Urinary bladder (tissue), 4 donors: ENCODE measurements around the gene CD164L2. TPM values are rescaled to one million over a fixed set of nuclear protein-coding genes. Genes with fewer than 3 reads are reported as not detected.
A peak's percentile ranks its signal among the peaks of the same experiment; 100 is the strongest.
"Not testable (repeated sequence)": the region's sequence is repeated elsewhere in the genome, so short reads cannot be mapped to it uniquely, and the experiment has no call there.

Source experiments
- DNase-seq: peaks from one replicate; pipeline ENCODE4 v3.0.0-alpha.2; 2015; ENCODE audit errors: extremely low spot score
- H3K27ac ChIP-seq: one replicate; pipeline ENCODE4 v1.5.1; 2013; ENCODE audit warnings: low read depth, mild to moderate bottlenecking, moderate library complexity
- H3K36me3 ChIP-seq: one replicate; pipeline ENCODE4 v1.6.1; 2013; ENCODE audit warnings: mild to moderate bottlenecking, moderate library complexity; ENCODE audit not compliant: insufficient read depth
- H3K4me1 ChIP-seq: one replicate; pipeline ENCODE4 v1.6.1; 2013; ENCODE audit warnings: mild to moderate bottlenecking, moderate library complexity; ENCODE audit not compliant: insufficient read depth
- H3K4me3 ChIP-seq: one replicate; pipeline ENCODE4 v1.5.1; 2013; ENCODE audit warnings: low read depth, low read length
- WGBS: extraction: QIAGEN DNeasy Blood & Tissue Kit; methylation state at CpG from one replicate; pipeline ENCODE4 v1.1.7; 2013; 5-methylcytosine and 5-hydroxymethylcytosine counted together
- polyA plus RNA-seq: library from polyadenylated mRNA; stranded (reverse); fragments of 200-250 nt; gene quantifications from one replicate; pipeline ENCODE4 v1.2.3, GENCODE V29; 2013
- total RNA-seq: library from RNA; depleted of rRNA; stranded (reverse); fragments of >200 nt; gene quantifications from one replicate; pipeline ENCODE4 v1.2.3, GENCODE V29; 2014
- donor health status: healthy with polysubstance abuse.
- donor health status: healthy.

The CD164L2 gene
- total RNA-seq (not detected), polyA plus RNA-seq (0.06 TPM)

DNA sequence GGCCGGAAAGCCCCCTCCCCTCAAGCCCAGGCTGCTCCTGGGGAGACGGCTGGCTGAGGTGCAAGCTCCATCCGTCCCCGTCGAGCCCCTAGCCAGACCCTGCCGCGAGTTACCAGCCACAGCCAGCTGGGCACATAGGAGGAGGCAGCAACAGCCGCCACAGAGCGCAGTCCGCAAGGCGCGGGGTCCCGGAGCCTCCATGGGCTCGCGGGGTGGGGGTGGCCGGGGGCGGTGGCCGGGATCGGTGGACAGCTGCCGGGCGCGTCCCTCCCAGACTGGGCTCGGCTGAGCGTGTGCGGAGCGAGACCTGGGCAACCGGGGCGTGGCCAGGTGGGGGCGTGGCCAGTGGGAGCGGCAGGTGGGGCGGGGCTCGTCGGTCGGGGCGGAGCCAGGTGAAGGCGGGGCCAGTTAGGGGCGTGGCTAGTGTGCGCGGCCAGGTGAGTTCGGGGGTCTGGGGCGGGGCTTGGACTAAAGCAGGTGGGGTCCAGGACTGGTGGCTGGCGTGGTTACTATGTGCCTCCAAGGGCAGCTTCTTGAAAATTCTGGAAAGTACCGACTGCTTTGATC, at the start of gene CD164L2:
Gene CD164L2, minus strand, starts transcription at position 295 of the 567 bp plus-strand sequence. Its CDS starts 94 bp downstream, at position 201.
- no peak within 1 kb of the TSS for H3K4me3 ChIP-seq
- no peak within 1 kb of the TSS for H3K27ac ChIP-seq
- no peak for DNase-seq
- H3K36me3 ChIP-seq, result no peaks in the 10 kb centered on the region
- no peaks in the 10 kb centered on the region for H3K4me1 ChIP-seq
- 15% methylated on average over 43 of the region's 43 CpGs for WGBS

DNA sequence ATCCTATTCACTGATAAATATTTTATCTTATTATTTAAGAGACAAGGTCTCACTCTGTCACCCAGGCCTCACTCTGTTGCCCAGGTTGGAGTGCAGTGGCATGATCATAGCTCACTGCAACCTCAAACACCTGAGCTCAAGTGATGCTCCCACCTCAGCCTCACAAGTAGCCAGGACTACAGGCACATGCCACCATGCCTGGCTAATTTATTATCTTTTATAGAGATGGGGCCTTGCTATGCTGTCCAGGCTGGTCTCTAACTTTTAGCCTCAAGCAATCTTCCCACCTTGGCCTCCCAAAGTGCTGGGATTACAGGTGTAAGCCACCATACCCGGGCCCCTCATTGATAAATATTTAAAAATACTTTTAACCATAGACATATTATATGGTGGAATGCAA, 49.6 kb upstream of the CD164L2 start:
- H3K4me3 ChIP-seq, H3K4me1 ChIP-seq, H3K27ac ChIP-seq, DNase-seq, H3K36me3 ChIP-seq: not testable (repeated sequence)
- 54% methylated on average over 1 of the region's 1 CpG for WGBS

DNA sequence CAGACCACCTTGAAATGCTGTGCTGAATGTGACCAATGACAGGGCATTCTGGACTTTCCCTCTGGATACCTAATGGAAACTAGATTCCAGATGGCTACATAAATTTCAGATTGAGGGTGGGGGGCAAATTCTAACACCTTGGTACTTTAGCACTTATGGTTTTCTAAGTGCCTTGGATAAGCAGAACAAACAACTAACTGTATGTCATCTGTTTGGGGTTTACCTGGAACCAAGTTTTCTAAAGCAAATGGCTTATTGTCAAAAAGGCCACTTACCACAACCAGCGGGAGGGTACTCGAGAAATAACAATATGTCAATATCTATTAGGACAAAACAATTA, 48.4 kb upstream of the CD164L2 start:
- Histone ChIP-seq H3K36me3 (no peaks in the 10 kb centered on the region), H3K27ac (no peak overlapping the region), H3K4me3 (no peak overlapping the region), H3K4me1 (no peaks in the 10 kb centered on the region)
- DNase-seq, result no peak
- WGBS, result 95% methylated on average over 2 of the region's 2 CpGs

DNA sequence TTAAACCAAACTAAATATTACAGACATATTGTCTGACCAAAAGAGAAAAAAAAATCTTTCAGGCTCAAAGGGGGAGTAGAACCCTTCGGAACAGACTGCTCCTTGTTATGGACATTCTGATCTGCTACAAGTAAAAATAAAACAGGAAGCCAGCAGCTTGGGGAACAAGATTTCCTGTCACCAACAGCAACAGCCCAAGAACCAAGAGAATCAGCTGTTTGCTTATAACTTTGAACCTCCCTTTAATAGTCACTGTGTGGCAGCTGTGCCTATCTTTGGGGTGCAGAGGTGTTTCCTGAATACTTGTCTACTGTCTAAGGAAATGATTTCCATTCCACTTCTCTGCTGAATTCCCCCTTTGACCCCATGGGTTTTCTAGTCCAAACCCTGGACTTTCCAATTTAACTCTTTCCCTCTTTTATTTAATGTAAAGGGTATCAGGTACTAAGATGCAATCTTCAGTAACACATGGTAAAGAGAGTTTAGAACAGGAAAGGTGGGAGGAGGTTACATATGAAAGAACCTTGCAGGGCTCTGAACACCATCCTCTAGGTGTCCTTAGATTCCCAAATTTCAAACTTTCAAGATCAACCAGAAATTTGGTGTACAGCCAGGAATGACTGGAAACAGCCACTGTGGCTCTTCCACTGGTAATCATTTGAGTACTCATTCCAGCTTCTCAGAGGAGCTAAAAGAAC, 47.9 kb upstream of the CD164L2 start:
- no peak for DNase-seq
- Histone ChIP-seq H3K4me1 (no peaks in the 10 kb centered on the region), H3K36me3 (no peaks in the 10 kb centered on the region), H3K27ac (peak overlapping the region; percentile 66), H3K4me3 (no peak overlapping the region)
- WGBS, result 13% methylated on average over 1 of the region's 1 CpG

DNA sequence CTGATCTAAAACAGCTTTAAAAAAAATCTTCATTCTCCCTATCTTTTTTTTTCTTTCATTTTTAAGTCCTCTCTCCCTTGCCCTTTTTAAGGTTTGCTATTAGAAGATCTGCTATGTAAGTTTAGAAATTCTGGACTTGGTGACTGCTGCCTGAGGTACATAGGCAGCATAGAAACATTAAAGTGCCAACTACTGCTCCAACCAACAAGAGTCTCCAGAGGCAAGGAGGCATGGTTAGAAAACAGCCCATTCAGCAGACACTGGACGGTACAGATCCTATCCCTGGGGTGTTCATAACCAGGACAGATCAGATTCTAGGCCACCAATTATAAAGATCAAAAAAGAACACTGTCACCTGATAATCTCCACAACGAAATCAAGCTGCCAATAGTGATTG, 45.9 kb upstream of the CD164L2 start:
- no peaks in the 10 kb centered on the region for H3K4me1 ChIP-seq
- H3K4me3 ChIP-seq, result no peak overlapping the region
- H3K27ac ChIP-seq, result peak overlapping the region; percentile 16
- no peak for DNase-seq
- 41% methylated on average over 2 of the region's 2 CpGs for WGBS
- H3K36me3 ChIP-seq, result no peaks in the 10 kb centered on the region

DNA sequence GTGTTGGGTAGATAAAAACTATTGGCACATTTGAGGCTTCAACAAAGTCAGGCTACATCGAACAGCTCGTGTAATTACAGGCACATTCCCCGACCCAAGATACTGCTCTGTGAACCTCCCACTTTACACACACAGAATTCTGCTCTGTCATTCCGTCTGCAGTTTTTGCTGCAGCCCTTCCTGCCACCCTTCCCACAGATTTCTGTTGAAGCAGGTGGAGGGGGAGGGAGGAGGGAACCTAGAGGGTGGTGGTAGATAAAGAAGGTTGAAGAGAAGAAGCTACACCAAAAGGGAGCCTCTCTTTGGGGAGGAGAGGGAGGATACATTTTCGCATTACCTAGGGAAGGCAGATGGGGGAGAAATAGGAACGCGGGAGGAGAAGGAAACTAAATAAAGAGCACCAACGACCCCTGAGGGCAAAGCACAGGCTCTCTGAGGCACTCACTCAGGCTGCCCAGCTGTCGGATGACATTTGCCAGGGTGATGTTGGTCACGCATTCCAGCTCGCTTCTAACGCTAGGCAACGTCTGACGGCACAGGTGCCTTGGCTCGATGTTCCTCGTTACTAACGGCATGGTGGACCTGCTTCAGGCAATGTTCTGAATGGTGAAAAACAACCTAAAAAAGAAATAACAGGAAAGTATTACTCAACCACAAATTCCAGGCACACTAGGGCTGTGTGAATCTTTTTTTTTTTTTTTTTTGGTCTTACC, 45.3 kb upstream of the CD164L2 start:
- H3K4me3 ChIP-seq, result no peak overlapping the region
- DNase-seq, result no peak

DNA sequence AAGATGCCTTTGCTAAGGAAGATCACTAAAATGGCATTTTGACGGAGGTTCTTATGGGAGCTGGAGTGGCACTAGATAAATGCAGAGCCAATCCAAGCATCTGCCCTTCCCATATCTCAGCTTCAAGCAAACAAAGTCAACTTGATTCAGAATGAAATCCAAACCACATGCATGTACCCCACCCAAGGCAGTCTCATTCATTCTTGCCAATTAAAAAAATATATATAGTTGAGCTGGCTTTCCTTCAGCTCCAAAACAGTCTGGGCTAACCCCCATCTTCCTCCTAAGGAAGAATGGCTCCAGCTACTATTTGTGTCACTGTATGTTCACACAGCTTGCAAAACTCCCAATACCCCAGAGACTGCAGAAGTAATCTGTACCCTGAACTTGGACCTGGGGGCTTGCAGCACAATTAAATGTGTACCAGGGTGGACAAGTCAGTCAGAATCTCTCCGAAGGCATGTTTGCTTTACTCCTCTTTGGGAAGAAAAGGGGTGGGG, 44.7 kb upstream of the CD164L2 start:
- no peak overlapping the region for H3K4me3 ChIP-seq
- H3K36me3 ChIP-seq, result no peaks in the 10 kb centered on the region
- H3K27ac ChIP-seq, result peak overlapping the region; percentile 7
- DNase-seq, result no peak
- WGBS, result 59% methylated on average over 2 of the region's 2 CpGs
- no peaks in the 10 kb centered on the region for H3K4me1 ChIP-seq

More for the DNA sequence above, 45.3 kb upstream of the CD164L2 start:
- peak overlapping the region; percentile 14 for H3K27ac ChIP-seq
- 37% methylated on average over 17 of the region's 17 CpGs for WGBS
- H3K4me1 ChIP-seq, result no peaks in the 10 kb centered on the region
- no peaks in the 10 kb centered on the region for H3K36me3 ChIP-seq

DNA sequence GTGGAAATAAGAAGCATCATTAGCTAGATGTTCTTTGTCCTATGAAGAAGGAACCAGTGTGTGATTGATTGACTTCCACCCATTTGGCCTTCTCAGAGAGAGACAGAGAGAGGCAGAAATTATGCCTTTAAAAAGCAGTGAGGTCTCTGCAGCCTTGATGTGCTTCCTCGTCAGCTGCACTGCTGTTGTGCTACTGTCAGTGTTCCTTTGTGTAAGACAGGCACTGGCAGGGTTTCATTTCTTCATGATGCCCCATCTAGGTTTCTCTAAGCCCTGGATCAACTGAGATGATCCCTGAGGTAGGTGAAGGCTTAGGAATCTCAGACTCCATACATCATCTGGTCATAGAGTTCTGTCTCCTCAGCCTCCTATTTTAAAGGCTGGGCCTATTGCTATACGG, 44.2 kb upstream of the CD164L2 start:
- 61% methylated on average over 2 of the region's 2 CpGs for whole genome bisulfite sequencing
- no peak for DNase-seq
- H3K27ac ChIP-seq, result peak overlapping the region; percentile 7
- H3K36me3 ChIP-seq, result no peaks in the 10 kb centered on the region
- H3K4me3 ChIP-seq, result no peak overlapping the region
- H3K4me1 ChIP-seq, result no peaks in the 10 kb centered on the region

DNA sequence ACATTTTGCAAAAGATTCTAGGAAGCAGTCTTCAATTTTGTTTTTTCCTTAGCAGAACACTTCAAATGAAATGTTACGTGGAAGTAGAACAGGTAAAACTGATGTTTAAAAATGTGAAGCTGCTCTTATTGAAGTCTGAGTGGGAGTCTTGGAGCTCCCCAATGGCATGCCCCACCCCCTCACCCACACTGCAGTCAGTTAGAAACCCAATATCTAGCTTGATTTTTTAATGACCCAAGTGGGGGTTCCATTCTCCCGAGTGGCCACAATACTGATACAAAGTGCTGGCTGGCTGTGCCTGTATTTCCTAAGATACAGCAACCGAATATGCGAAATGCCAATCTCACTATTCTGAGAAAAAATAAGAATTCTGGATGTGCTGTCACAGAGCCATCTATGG, 40.6 kb upstream of the CD164L2 start:
- Histone ChIP-seq H3K4me1 (no peaks in the 10 kb centered on the region), H3K36me3 (no peaks in the 10 kb centered on the region), H3K27ac (no peak overlapping the region), H3K4me3 (no peak overlapping the region)
- DNase-seq, result no peak
- WGBS, result 90% methylated on average over 4 of the region's 4 CpGs

DNA sequence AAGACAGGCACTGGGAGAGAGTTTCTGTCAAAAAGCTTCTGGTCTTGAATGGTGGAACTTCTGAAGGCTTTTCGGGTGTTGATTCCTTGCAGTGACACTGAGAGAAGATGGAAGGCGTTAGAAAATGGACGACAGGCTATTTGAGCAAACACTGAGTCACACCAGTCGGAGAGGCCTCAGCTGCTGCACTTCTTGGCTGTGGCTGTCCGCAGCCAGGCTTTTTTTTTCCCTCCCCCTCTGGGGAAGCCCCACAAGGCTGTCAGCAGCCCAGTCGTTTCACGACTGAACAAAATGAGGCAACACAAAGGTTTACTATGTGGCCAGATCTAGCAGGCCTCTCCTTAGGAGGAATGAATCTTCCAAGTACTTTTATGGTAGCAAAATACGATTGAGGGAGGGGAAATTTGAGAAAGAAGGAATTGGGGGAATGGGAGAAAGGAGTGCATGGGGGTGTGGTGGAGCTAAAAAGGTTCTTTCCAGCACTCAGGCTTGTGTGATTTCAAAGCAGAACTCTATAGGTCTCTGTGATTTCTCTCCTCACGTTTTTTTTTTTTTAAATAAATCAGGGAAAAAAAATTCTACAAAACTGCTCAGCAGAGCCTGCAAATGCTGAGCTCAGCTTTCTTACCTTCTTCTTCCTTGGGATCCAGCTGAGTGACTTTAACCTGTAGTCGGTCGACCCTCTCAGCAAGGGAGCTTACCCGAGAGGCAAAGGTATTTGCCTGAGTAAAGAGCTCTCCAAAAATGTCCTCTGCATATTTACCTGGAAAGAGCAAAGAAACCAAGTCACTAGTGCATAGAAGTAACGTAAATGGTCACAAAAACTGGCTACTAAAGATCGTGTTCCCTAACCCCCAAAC, 35.4 kb upstream of the CD164L2 start:
- no peak overlapping the region for H3K4me3 ChIP-seq
- H3K36me3 ChIP-seq, result peaks cover 7% of the 10 kb centered on the region
- DNase-seq, result no peak
- H3K27ac ChIP-seq, result peak overlapping the region; percentile 87
- peaks cover 1% of the 10 kb centered on the region for H3K4me1 ChIP-seq
- WGBS, result 21% methylated on average over 14 of the region's 14 CpGs

DNA sequence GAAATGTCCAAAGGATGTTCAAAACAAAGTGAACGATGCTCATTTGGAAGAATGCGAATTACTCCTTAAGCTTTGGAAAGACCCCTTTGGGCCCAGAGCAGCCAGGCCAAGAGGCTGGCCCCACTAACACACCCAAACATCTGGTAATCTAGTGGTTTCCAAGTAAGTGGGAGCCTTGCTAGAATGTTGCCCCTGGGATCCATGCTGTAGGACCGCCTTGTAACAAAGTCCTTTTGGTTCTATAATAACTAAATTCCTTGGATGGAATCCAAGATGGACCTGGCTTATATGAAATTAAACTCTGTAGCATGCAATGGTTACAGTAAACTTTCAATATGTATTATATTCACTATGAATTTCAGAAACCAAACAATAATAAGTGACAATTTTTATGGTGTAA, 34.6 kb upstream of the CD164L2 start:
- DNase-seq, result no peak

DNA sequence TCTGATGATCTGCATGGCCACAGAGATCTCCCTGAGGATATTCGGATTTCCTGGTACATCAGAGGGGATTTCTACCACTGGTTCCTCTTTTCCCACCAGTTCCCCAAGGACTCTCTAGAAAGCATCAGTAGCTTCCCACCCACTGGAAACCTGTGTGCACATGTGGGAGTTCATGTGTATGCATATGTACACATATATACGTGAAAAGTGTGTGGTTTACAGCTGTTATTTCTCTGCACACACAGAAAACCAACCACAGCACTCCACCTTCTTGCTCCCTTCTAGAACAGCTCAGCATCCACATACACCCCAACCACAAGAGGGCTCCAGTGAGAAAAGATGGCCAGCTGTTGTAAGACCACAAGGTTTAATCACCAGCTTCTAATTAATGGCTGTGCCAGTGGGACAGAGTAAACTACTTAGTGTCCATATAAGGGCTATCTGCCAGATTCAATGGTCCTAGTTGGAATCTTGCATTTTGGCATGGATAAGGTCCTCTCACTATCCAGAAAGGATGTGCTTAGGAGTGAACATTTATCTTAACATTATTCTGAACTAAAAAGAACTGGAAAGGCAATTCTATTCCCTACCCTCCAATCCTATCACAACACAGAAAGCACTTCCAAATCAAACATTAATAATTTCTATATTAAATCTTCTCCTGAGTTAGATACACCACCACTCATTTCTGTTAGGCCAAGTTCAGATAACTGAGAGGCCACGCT, 33.4 kb upstream of the CD164L2 start:
- no peak overlapping the region for H3K27ac ChIP-seq
- DNase-seq, result no peak
- 77% methylated on average over 3 of the region's 3 CpGs for WGBS
- H3K36me3 ChIP-seq, result peaks cover 7% of the 10 kb centered on the region
- peaks cover 1% of the 10 kb centered on the region for H3K4me1 ChIP-seq
- H3K4me3 ChIP-seq, result no peak overlapping the region

More for the DNA sequence above, 34.6 kb upstream of the CD164L2 start:
- Histone ChIP-seq H3K4me3 (no peak overlapping the region), H3K4me1 (peaks cover 1% of the 10 kb centered on the region), H3K36me3 (peaks cover 7% of the 10 kb centered on the region), H3K27ac (no peak overlapping the region)
- WGBS, result 64% methylated on average over 3 of the region's 3 CpGs

DNA sequence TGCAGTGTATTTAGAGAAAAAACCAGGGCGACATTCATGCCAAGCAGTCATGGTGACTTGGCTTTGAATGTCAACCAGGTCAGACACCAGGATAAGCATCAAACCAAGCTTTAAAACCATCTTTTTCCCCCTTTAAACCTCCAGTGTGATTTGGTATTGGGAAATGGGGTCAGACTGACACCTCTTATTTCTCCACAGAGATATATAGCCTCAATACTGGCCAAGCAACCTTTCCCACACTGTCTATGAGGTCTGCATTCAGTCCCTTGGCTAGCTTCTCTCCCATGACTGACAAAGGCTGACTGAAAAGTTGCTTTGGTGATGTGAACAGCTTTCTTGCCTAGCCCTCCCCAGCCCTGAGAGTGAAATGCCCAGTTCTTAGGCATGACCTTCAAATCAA, 31.0 kb upstream of the CD164L2 start:
- WGBS, result 96% methylated on average over 1 of the region's 1 CpG
- Histone ChIP-seq H3K27ac (peak overlapping the region; percentile 48), H3K4me1 (peaks cover 1% of the 10 kb centered on the region), H3K4me3 (no peak overlapping the region), H3K36me3 (peaks cover 9% of the 10 kb centered on the region)
- DNase-seq, result no peak
